Measurements from ENCODE around the gene BMPER. TPM values are rescaled to one million over a fixed set of nuclear protein-coding genes. Genes with fewer than 3 reads are reported as not detected.

Gene BMPER
- total RNA-seq, 1 donor from 2014 or later = not detected

DNA sequence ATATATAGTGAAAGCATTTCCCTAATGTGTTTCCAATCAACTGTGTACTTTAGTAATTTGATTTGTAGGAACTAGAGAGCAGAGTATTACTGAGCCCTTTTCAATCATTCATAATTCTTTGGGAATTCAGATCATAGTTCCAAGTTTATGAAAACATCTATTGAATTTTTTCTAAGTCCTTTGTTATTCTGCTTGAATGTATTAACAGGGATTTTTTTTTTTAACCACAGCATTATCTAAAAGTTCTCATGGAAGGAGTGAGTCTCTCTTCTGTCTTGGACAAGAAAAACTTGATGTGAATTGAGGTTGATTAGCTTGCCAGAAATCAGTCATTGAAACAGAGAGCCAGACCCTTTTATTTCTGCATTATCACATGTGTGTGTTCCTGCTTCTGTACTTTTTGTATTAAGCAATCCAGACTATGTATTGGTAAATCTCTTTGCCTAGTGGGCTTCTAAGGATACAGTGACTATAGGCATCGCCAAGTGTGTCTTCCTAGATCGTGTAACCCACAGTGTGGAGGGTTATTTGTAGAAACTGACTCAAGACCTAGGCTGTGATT lies 59.9 kb downstream of the BMPER start:
- intact Hi-C loops (cut with micrococcal nuclease) = no loop called here

DNA sequence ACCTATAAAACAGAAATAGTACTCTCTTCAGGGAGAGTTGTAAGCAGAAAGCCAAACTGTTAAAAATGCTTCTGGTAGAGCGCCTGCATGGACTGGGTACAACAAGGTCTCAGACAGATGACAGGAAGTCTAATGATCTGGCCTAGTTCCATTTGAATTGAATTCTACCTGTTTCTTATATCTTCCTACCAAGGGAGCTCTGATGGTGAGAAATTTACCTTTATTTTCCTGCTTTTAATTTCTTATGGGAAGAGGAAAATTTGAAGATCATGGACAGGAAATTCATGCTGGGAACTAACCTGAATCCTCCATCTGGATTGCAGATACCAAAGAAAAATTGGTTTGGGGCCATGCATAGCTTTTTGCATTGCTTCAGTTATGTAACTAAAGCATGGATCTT lies 63.3 kb downstream of the BMPER start:
- intact Hi-C loops (cut with micrococcal nuclease) = no loop called here

DNA sequence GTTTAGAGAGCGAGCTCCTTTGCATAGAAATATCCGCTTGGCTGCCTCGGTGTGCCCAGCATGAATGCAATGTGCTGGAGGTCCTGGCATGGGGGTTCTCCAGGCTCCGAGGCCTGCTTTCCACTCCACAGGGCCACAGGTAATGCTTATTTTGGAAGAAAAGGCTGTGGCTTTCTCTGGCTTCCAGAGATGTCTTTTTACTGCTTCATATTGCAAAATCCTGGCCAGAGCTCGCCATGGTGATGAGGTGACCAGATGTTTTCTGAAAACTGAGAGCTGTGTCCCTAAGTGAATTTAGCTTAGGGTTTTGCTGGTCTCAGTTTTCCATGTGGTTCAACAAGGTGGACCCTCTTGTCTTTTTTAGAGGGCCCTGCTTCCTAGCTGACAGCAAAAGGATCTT lies 65.2 kb downstream of the BMPER start:
- intact Hi-C loops (cut with micrococcal nuclease) = no loop called here

DNA sequence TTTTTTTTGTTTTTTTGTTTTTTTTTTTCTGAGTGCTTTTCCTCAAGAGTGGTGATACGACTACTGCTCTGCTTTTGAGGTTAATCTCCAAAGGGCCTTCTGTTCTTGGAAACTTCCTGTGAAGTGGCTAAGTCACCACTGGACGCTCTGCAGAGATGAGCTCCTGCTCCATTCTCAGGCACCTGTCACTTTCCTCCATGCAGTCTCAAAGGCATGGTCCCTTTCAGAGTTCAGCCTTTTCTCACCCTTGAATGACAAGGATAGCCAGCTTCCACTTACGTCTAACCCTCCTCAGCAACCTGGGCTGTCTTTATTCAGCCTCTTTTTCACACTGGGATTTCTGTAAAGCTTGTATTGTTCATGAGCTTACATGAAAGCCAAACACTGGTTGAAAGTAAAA lies 65.8 kb downstream of the BMPER start:
- intact Hi-C loops (cut with micrococcal nuclease) = no loop called here

DNA sequence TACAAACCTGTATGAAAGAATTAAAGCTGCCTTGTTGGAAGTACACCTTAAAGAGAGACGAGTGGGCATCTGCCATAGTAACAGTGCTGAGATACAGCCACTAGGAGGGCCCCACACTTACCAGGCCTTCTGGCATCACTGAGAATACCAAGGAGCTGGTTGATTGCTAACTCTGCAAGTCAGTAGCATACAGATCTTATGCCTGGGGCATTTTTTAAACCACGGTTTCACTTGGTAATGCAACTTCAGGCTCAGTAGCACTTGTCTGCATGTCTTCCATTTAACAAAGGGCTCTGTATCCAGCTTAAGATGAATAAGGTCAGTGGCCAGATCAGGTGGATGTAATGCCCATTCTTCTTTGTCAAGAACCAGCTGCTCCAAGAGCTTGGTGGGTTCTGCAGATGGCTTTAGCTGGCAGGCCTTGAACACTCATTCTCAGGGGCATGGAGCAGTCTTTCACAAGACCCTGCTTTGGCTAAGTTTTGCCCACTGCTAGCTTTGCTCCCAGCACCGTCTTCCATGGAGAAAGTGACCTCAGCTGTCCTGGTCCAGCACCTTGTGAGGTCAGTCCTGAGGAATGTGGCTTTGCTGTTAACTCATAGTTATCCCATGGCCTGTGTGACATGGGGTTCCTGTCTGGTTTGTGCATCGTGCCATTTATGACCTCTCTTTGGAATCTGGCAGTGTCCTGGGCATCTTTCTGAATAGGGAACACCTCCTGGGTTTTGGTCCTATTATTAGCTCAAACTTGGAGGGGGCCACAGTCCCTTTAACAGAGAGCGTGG lies 68.1 kb downstream of the BMPER start:
- intact Hi-C loops (cut with micrococcal nuclease) = no loop called here

DNA sequence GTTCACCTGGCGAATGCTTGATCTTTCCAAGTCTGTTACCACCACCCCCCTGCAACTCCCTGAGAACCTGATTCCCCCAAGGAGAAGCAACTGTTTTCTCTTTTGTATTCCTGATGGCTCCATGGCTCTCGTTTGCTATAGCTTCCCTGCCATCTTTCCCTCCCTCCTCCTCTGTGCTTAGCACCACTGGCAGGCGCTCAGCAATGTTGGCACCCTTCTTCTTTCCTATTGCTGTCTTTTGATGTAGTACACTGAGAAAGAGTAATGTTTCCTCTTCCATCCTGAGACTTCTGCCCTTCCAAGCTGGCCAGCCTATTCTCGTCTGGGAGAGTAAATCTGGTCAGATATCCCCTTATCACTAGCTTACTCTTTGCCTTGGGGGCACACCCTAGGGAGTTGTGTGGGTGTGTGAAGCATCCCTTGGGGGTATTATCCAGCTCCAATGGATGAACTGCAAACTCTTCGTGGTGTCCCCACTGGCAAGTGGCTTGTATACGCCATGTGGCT lies 74.0 kb downstream of the BMPER start:
- intact Hi-C loops (cut with micrococcal nuclease) = no loop called here

DNA sequence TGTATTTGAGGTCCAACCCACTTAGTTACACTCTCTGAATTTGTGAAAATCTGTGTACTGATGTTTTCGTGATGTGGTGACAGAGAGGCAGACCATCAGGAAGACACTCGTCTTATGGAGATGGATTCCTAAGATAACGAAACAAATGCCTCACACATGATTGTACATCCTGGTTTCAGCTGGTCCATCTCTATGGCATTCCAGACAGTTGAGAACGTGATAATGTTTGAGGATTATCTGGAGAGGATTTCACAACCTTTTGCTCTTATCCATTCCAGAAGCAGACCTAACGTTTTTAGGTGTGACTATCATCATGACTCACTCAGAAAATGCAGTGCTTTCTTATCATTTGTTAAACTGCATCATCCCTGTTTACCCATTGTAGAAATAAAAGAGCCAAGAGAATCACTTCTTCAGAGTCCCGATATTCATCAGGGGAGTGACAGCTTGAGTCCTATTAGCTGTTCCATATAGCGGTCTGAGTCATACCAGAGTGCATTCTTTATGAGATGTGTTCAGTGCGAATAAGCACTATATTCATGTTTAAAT lies 74.5 kb downstream of the BMPER start:
- intact Hi-C loops (cut with micrococcal nuclease) = no loop called here

DNA sequence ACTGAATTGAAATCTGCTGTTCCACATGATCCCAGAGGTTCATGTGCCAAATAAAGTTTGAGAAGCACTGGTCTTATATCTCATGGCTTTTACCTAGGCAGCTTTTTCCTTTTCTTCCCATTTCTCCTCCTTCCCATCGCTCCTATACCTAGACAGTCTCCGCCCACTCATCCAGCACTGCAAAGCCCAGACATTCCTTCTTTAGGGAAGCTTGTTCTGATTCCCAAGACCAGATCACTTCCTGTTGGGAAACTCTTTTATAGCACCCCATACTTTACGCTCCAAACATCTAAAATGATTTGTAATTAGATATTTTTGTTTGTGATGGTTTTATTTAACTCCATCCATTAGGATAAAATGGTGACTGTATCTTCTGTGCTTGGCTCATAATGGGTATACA lies 75.9 kb downstream of the BMPER start:
- intact Hi-C loops (cut with micrococcal nuclease) = no loop called here

DNA sequence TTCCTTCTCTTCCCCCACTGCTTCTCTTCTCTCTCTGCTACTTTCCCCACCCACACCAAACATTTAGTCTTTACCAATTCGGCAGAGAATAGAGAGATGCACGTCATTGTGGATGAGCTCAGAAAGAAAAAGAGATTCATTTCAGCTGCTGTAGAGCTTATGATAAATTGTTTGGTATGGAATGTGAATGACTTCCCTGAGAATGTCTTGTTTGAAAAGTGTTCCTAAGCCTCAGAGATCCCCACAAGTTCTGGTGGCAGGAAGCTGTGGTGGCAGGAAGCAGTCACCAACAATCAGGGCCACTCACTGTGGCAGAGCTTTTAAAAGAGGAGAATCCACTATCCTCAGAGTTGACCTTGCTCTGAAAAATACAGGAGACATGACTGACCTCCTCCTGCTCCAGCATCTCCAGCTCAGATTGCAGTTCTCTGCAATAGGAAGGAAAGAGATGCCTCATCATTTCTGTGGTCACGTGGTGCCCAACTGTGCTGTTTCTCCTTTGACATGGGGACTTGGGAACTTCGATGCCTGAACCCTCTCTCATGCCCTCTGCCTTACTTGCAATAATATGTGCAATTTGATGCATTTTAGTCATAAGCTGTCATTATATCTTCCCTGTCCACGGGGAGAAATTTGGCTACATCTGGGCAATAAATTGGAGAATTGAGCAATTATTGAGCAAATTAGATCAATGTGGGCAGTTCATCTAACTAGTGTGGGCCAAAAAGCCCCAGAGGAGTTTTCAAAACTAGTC lies 76.5 kb downstream of the BMPER start:
- intact Hi-C loops (cut with micrococcal nuclease) = no loop called here

DNA sequence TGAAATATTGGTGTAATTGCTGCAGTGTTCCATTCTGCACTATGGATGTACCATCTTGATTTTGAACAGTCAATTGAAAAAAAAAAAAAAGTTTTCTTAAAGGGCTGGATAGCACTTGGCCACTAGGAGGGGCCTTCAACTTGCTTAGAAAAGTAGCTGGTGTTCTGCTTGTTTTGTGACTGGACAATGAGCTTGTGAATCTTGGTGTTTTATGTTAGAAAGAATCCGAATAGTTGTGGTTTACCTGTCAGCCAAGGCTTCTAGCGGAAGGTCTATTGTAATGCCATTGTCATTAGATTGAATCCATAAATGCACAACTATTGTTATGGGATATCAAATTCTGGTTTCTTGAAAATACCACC lies 77.1 kb downstream of the BMPER start:
- intact Hi-C loops (cut with micrococcal nuclease) = no loop called here

DNA sequence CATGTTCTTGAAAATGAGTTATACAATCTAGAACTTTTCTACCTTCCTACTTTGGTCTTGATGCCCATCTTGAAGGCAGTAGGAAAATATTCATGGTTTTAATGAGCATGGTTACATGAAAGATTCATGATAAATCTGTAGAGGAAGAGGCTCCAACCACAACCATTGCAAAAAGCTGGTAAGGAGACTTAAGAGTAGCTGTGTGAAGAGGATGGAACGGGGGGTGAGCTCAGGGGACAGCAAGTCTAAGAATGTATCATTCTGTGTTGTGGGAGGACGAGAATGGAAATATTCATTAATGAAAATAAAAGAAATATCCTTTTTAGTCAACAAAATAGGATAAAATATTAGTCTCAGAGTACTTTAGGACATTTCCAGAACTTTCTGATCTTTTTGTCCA lies 81.1 kb downstream of the BMPER start:
- intact Hi-C loops (cut with micrococcal nuclease) = no loop called here

DNA sequence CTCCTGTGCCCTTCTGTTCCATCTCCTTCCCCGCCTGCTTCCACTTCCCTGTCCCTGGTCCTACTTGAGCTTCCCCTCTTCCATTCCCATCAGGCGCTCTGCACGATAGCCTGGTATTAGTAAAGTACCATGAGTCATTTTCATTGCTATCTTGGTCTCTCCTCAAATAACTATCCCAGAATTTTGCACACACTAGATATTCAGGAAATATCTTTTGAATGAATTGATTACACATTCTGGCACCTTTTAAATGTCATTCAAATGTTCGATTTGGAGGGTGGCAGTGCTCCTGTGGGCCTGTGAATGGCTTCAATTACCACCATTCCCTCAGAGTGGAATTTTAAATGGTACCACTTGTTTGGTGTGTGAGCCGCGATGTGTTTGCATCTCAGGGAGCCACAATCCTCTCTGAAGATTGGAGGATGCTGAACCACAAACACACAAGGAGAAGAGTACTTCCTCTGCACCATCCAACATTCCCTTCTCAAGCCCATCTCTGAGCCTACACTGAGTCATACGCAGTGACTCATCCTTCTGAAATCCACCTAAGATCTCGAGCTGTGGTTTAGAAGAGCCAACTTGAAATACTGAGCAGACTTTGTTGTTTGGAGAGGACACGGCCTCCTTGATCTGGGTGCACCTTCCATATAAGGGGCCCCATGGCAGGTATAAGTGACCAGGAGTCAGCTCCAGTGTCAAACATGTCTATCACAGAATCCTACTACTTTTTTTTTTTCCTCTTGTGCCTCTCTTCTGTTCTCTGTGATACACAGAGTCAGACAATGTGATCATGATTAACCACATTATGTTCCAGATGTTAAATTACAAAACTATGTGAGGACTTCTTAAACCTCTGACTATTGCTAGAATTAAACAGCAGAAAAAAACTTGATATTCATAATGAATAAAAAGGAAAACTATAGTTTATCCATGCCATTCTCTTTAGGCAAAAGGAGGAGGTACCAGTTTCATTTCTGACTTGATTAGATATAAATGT lies 81.9 kb downstream of the BMPER start:
- intact Hi-C loops (cut with micrococcal nuclease) = no loop called here

DNA sequence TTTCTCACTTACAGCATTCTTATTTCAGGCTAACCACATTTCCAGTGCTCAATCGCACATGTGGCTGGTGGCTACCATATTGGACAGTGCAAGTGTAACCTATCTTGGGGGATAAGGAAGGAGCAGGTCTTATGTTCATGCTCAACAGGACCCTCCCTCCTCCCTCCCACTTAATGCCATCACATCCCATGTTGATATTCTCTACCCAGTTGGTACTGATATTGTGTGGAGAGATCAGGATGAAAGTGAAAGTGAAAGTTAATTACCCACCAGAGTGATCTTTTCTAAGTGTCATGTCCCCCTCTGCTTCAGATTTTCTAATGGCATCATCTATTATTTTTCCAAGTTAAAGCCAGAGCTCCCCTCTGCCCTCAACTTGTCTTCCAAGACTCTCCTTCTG lies 91.6 kb downstream of the BMPER start:
- intact Hi-C loops (cut with micrococcal nuclease) = no loop called here

DNA sequence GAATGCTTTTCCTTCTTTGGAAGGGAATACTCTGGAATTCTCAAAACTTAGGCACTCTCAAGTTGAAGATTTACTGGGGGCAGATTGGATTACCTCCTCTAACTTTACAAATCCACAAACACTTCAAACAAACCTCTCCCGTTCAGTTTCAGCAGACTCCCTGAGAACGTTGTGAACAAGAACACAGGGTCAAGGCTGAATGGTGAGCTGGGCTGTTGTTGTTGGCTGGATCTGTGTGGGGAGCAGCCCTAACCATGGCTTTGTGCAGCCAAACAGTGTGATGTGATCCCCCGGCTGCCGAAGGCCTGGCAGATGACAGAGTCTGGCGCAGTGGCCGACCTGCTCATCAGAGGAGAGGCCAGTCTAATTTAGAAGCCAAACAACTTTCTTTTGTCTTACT lies 93.1 kb downstream of the BMPER start:
- intact Hi-C loops (cut with micrococcal nuclease) = no loop called here

DNA sequence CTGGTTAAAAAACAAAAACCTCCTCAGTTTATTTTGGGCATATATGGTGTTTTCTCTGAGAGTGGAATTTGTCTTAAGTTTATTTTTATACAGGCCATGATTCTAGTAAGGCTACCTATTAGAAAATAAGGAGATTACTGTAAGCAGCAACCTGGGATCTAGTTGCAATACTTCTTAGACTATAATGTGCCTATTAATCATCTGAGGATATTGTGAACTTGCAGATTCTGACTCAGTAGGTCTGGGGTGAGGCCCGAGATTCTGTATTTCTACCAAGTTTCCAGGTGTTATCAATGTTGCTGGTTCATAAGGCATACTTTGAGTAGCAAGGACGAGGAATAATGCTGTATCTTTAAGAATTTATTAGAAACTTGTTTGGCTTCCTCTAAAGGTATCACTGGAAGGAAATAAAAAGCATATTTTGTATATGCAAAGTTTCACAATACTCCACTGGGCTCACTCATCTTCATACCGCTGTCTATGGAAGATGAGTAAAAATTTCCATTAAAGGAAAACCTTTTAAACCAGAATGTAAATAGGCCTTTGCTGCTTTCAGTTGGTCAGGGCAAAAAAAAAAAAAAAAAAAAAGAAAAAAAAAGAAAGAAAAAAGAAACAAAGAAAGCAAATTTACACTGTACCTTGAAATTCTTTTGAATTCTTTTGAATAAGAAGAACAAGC lies 105.8 kb downstream of the BMPER start:
- intact Hi-C loops (cut with micrococcal nuclease) = no loop called here

DNA sequence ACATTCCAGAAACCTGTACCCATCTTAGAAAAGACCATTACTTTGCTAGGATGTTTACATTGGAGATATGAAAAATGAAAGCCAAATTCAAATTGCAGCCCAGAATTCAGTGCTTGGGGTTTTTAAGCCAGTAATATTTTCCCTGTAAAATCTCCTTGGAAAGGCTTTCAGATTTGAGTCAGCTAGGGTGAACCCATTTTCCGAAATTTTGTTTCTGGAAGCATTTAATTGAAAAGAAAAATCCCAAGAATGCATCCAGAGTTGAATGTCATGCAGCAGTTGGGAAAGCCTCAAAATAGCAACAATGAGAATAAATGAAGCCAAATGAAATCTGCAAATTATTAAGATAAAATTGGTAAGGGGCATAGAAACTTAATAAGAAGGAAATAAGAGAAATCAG lies 106.4 kb downstream of the BMPER start:
- intact Hi-C loops (cut with micrococcal nuclease) = no loop called here

DNA sequence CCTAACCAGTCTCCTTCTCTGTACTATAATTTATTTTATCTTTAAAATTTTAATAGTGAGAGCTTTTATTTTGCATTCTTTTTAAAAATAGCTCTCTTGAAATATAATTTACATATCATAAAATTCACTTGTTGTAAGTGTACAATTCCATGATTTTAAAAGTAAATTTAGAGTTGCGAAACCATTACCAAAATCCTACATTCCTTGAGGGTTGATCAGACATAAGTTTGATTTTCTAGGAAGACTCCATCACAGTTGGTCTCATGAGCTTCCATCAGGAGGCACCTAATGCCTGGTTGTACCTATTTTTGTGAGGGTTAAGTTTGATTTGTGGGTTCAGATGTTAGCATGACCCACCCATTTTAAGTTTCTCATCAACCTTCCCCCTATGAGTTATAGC lies 108.1 kb downstream of the BMPER start:
- intact Hi-C loops (cut with micrococcal nuclease) = no loop called here

DNA sequence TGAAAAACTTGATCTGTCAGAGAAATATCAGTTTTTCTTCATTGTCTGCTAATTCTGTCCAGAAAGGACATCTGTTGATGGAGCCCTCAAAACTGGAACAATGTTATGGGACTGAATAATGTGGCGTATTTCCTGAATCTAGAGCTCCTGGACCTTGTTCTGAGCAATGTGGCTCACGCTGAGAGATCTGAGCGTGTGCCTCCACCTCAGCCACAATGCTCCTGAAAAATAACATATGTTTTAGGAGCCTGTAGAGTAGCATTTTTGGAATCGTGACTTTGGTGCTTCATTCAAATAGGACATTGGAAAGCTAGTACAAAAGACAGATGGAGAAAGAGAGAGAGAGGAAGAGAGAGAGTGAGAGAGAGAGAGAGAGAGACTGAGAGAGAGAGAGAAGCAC lies 110.3 kb downstream of the BMPER start:
- intact Hi-C loops (cut with micrococcal nuclease) = no loop called here

DNA sequence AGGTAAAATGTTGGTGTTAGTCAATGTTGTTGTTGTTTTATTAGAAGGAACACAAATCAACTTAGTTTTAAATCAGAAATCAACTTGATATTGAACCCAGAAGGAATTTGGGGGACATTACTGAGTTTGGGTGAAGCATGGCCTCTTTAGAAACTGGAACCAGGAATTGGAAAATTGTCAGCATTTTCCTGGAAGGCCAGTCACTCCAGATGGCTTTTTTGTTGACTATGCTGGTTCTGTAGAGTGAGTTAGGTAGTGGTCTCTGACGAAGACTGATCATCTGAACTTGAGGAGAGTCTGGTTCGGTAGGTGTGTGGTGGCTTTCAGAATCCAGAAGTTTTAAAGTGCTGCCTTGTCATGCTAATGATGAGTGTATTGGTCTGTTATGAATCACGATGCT lies 111.5 kb downstream of the BMPER start:
- intact Hi-C loops (cut with micrococcal nuclease) = no loop called here

DNA sequence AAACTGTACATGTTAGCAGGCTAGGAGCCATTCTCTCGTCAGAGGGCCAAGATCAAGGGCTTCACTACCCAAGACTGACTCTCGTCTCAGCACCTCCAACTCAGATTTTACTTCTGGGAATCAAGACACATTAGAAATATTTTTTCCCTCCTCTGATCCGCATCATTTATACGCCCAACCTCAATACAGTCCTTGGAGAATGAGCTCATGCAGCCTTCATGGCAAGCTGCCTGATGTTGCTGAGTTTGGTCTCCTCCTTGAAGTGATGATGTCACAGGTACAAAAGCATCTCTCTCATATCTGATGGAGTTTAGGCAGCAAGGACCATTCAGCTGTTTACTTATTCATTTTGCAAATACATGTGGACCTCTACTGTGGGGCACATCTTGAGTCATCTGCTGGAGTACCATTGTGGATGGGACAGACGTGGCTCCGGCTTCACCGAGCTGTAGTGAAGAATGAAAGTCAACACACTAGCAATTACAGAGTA lies 114.0 kb downstream of the BMPER start:
- intact Hi-C loops (cut with micrococcal nuclease) = no loop called here

Data from T-helper 1 cell treated with Interleukin-12 subunit alpha and Interleukin-12 subunit beta and Interleukin-4 antibody, amounts not matched to agents 30 ng/mL and 1 ng/mL, for 36 hours (primary cell).